HCT116 (cell line): Measurements from ENCODE around the gene ACADSB. TPM values are rescaled to one million over a fixed set of nuclear protein-coding genes. Genes with fewer than 3 reads are reported as not detected.

Source experiments
- ATAC-seq: fragments of 200-7000 bp; cut with Tn5 transposase; 2 replicates; pipeline ENCODE4 v1.9.1; 2020; ENCODE audit warnings: mild to moderate bottlenecking, moderate library complexity
- BruUV-seq: library from RNA; stranded (reverse); fragments of 400-500 nt; replicated peaks from 2 replicates; lab custom pipeline; 2021; lab: Mats Ljungman, UMichigan
- CTCF ChIA-PET: fragments of 300-600 bp; sonication (Branson Sonifier 250); formaldehyde crosslinking; loops from one replicate; lab custom pipeline; 2021; ENCODE audit warnings: antibody characterized with exemption; lab: Charles Lee
- POLR2A ChIA-PET: fragments of 300-600, 350-600 bp; sonication (Branson Sonifier 250); formaldehyde crosslinking; loops from one replicate; lab custom pipeline; 2021; ENCODE audit warnings: antibody characterized with exemption; lab: Charles Lee
- RAD21 ChIA-PET, 2 experiments: fragments of 300-600 bp; sonication (Branson Sonifier 250); formaldehyde crosslinking; loops; one replicate each; lab custom pipeline; 2023; ENCODE audit warnings: low total read pairs in 2 of 2; ENCODE audit not compliant: uncharacterized antibody in 2 of 2, unreplicated experiment in 2 of 2, low non-redundant PET in 1 of 2; lab: Charles Lee
- DNase-seq: peaks from one replicate; pipeline ENCODE4 v3.0.0-alpha.2; 2010; ENCODE audit warnings: low read depth, low spot score
- H2AFZ ChIP-seq: fragments of 200-600 bp; shearing (Covaris generic), sonication (generic); 2 replicates; pipeline ENCODE4 v1.6.1; 2017; ENCODE audit warnings: low read depth, mixed run types, mixed read lengths, antibody characterized with exemption, low read length; ENCODE audit not compliant: poor library complexity, severe bottlenecking
- H3K27ac ChIP-seq: 2 replicates; pipeline ENCODE4 v1.5.1; 2012; ENCODE audit warnings: low read depth, low read length
- H3K27me3 ChIP-seq: fragments of 200-600 bp; sonication (generic); 2 replicates; pipeline ENCODE4 v1.6.1; 2016; ENCODE audit warnings: mixed run types, low read length, mixed read lengths; ENCODE audit not compliant: insufficient read depth
- H3K36me3 ChIP-seq, 2 experiments: fragments of 200-500 bp in 1 of 2; fragments of 200-600 bp in 1 of 2; sonication (Bioruptor generic) in 1 of 2; sonication (generic) in 1 of 2; 2 replicates each; pipeline versions ENCODE4 v1.5.1 to v1.6.1; 2014 to 2016; ENCODE audit warnings: low read length in 2 of 2, inconsistent platforms in 1 of 2, mixed read lengths in 1 of 2, mixed run types in 1 of 2; ENCODE audit not compliant: insufficient read depth in 2 of 2, control insufficient read depth in 1 of 2
- H3K4me1 ChIP-seq, 2 experiments: fragments of 200-600 bp in 1 of 2; sonication (generic) in 1 of 2; 2 replicates each; pipeline versions ENCODE4 v1.5.1 to v1.6.1; 2012 to 2017; ENCODE audit warnings: low read length in 2 of 2, inconsistent platforms in 1 of 2, mild to moderate bottlenecking in 1 of 2, mixed read lengths in 1 of 2, mixed run types in 1 of 2, moderate library complexity in 1 of 2; ENCODE audit not compliant: insufficient read depth in 2 of 2, control insufficient read depth in 1 of 2
- H3K4me2 ChIP-seq: fragments of 200-600 bp; sonication (generic); 2 replicates; pipeline ENCODE4 v1.6.1; 2017; ENCODE audit warnings: mixed run types, low read length, mixed read lengths
- H3K4me3 ChIP-seq, 2 experiments: fragments of 200-600 bp in 1 of 2; sonication (generic) in 1 of 2; replicated peaks in 1 of 2; 2 replicates each; pipeline ENCODE4 v1.5.1; 2011 to 2016; ENCODE audit warnings: low read length in 2 of 2, control low read depth in 1 of 2, low read depth in 1 of 2, mild to moderate bottlenecking in 1 of 2, mixed read lengths in 1 of 2, mixed run types in 1 of 2
- H3K79me2 ChIP-seq: fragments of 200-600 bp; sonication (generic); 2 replicates; pipeline ENCODE4 v1.6.1; 2017; ENCODE audit warnings: mild to moderate bottlenecking, mixed run types, low read length, moderate library complexity, mixed read lengths; ENCODE audit not compliant: insufficient read depth
- H3K9ac ChIP-seq: fragments of 200-600 bp; sonication (generic); 2 replicates; pipeline ENCODE4 v1.6.1; 2016; ENCODE audit warnings: low read length, mixed read lengths
- H3K9me2 ChIP-seq: fragments of 200-600 bp; sonication (generic), shearing (Covaris generic); 2 replicates; pipeline ENCODE4 v1.6.1; 2017; ENCODE audit warnings: mixed run types, mild to moderate bottlenecking, moderate library complexity; ENCODE audit not compliant: insufficient read depth
- H3K9me3 ChIP-seq, 2 experiments: fragments of 200-500 bp in 1 of 2; fragments of 200-600 bp in 1 of 2; sonication (Bioruptor generic) in 1 of 2; sonication (generic) in 1 of 2; 2 replicates each; pipeline ENCODE4 v1.6.1; 2014 to 2017; ENCODE audit warnings: low read length in 2 of 2, mixed read lengths in 2 of 2, inconsistent platforms in 1 of 2, low read depth in 1 of 2, mild to moderate bottlenecking in 1 of 2, mixed run types in 1 of 2, moderate library complexity in 1 of 2; ENCODE audit not compliant: control insufficient read depth in 1 of 2, insufficient read depth in 1 of 2
- H4K20me1 ChIP-seq: fragments of 200-600 bp; sonication (generic), shearing (Covaris generic); 2 replicates; pipeline ENCODE4 v1.6.1; 2017; ENCODE audit warnings: mixed run types, mild to moderate bottlenecking, moderate library complexity; ENCODE audit not compliant: insufficient read depth
- EGR1 ChIP-seq: IDR thresholded peaks from 2 replicates; pipeline ENCODE4 v1.6.1; 2012; ENCODE audit warnings: low read depth
- EZH2phosphoT487 ChIP-seq: fragments of 200-600 bp; IDR thresholded peaks from 2 replicates; pipeline ENCODE4 v1.6.1; 2018; ENCODE audit warnings: antibody characterized with exemption, borderline replicate concordance
- POLR2A ChIP-seq: IDR thresholded peaks from 2 replicates; pipeline ENCODE4 v1.7.0; 2011; ENCODE audit warnings: borderline replicate concordance; ENCODE audit not compliant: insufficient read depth, insufficient read length; ENCODE audit errors: extremely low read depth
- POLR2AphosphoS5 ChIP-seq: IDR thresholded peaks from 2 replicates; pipeline ENCODE4 v1.6.1; 2011; ENCODE audit warnings: mild to moderate bottlenecking, low read depth, low read length, moderate library complexity
- RAD21 ChIP-seq: IDR thresholded peaks from 2 replicates; pipeline ENCODE4 v1.6.1; 2012; ENCODE audit warnings: low read depth, mild to moderate bottlenecking
- SIN3A ChIP-seq: IDR thresholded peaks from 2 replicates; pipeline ENCODE4 v1.6.1; 2012; ENCODE audit warnings: low read depth
- SP1 ChIP-seq: IDR thresholded peaks from 2 replicates; pipeline ENCODE4 v1.6.1; 2012; ENCODE audit warnings: low read depth
- TCF7L2 ChIP-seq: IDR thresholded peaks from 2 replicates; pipeline ENCODE4 v1.7.0; 2011; ENCODE audit warnings: borderline replicate concordance, inconsistent platforms; ENCODE audit not compliant: insufficient read depth, insufficient read length; ENCODE audit errors: extremely low read depth
- ZBTB33 ChIP-seq: IDR thresholded peaks from 2 replicates; pipeline ENCODE4 v1.6.1; 2011; ENCODE audit warnings: mild to moderate bottlenecking, low read length, moderate library complexity; ENCODE audit not compliant: insufficient replicate concordance; ENCODE audit errors: extremely low read depth
- ZFX ChIP-seq: fragments of 450-650 bp; IDR thresholded peaks from 2 replicates; pipeline ENCODE4 v1.6.1; 2017
- intact Hi-C: fragments of 100-400 bp; cut with micrococcal nuclease; formaldehyde crosslinking; loops from 2 replicates; pipeline ENCODE4 v1.10.0; 2022
- total RNA-seq: library from RNA; stranded (reverse); gene quantifications from one replicate; pipeline ENCODE4 v1.2.1, GENCODE V29; 2021; ENCODE audit not compliant: unreplicated experiment
- TF ChIP-seq, protein P1 (sequence below), 3 experiments: fragments of 200-600 bp in 1 of 3; sonication (generic) in 1 of 3; IDR thresholded peaks in 2 of 3; conservative IDR thresholded peaks in 1 of 3; 2 replicates each; pipeline ENCODE4 v1.5.1; 2012 to 2017; ENCODE audit warnings: low read depth in 2 of 3, low read length in 2 of 3, antibody characterized with exemption in 1 of 3, borderline replicate concordance in 1 of 3, control low read depth in 1 of 3, mild to moderate bottlenecking in 1 of 3, mixed read lengths in 1 of 3, mixed run types in 1 of 3, moderate library complexity in 1 of 3; ENCODE audit not compliant: insufficient read depth in 1 of 3

The ACADSB gene
- total RNA-seq, 1 experiment from 2014 or later, result 33.3 TPM

DNA sequence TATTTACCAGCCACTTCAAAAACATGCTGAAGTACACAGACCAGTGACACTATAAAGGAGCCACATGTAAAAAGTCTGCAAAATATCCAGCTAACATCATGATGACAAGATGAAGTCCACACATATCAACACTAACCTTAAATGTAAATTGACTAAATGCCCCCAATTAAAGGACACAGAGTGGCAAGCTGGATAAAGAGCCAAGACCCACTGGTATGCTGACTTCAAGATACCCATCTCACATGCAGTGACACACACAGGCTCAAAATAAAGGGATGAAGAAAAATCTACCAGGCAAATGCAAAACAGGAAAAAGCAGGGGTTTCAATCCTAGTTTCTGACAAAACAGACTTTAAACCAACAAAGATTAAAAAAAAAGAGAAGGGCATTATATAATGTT lies 41.9 kb upstream of the ACADSB start:
- no peak for TF ChIP-seq SP1
- TF ChIP-seq POLR2A, result no peak
- TF ChIP-seq ZBTB33, result no peak
- no peak for TF ChIP-seq POLR2AphosphoS5
- TF ChIP-seq, protein P1, sequence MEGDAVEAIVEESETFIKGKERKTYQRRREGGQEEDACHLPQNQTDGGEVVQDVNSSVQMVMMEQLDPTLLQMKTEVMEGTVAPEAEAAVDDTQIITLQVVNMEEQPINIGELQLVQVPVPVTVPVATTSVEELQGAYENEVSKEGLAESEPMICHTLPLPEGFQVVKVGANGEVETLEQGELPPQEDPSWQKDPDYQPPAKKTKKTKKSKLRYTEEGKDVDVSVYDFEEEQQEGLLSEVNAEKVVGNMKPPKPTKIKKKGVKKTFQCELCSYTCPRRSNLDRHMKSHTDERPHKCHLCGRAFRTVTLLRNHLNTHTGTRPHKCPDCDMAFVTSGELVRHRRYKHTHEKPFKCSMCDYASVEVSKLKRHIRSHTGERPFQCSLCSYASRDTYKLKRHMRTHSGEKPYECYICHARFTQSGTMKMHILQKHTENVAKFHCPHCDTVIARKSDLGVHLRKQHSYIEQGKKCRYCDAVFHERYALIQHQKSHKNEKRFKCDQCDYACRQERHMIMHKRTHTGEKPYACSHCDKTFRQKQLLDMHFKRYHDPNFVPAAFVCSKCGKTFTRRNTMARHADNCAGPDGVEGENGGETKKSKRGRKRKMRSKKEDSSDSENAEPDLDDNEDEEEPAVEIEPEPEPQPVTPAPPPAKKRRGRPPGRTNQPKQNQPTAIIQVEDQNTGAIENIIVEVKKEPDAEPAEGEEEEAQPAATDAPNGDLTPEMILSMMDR (IDR thresholded peaks at IDR 0.05 in 2 of 3, conservative IDR thresholded peaks at IDR 0.05 in 1 of 3; ENCODE audit: borderline replicate concordance in 1 of 3, insufficient read depth in 1 of 3, low read depth in 2 of 3, low read length in 2 of 3), result no peak
- TF ChIP-seq ZFX, result no peak
- TF ChIP-seq RAD21, result no peak
- TF ChIP-seq SIN3A, result no peak
- TF ChIP-seq EGR1, result no peak
- TF ChIP-seq EZH2phosphoT487, result no peak
- no peak for TF ChIP-seq TCF7L2
- TF ChIP-seq, all 23 proteins: peak for 0
- Histone ChIP-seq H3K9me3 (no peaks in the 10 kb centered on the region), H3K36me3 (no peaks in the 10 kb centered on the region), H3K9me2 (no peaks in the 10 kb centered on the region), H2AFZ (no peak overlapping the region), H3K9ac (no peak overlapping the region), H3K27ac (no peak overlapping the region), H3K4me2 (no peak overlapping the region), H3K4me3 (no peak overlapping the region), H4K20me1 (no peaks in the 10 kb centered on the region), H3K27me3 (peaks cover 3% of the 10 kb centered on the region; the same call in 1 of the 2 replicates), H3K79me2 (no peaks in the 10 kb centered on the region), H3K4me1 (no peaks in the 10 kb centered on the region)
- DNase-seq, result no peak
- no peak for ATAC-seq
- ChIA-PET CTCF (no interaction called here), POLR2A (no interaction called here), RAD21 (no interaction called here)
- no TSS peak for BruUV-seq
- intact Hi-C loops, result no loop called here
